Esophagus mucosa (tissue), 1 donor: ENCODE data around the gene ZKSCAN2. TPM values are rescaled to one million over a fixed set of nuclear protein-coding genes. Genes with fewer than 3 reads are reported as not detected.
A peak's percentile ranks its signal among the peaks of the same experiment; 100 is the strongest.

Experiments used
- ATAC-seq: fragments of 200-7000 bp; cut with Tn5 transposase; one replicate; pipeline ENCODE4 v1.9.1; 2020
- total RNA-seq: library from RNA; stranded (reverse); gene quantifications from one replicate; pipeline ENCODE4 v1.2.4, GENCODE V29; 2023
- donor health status: DM: yes; HTN: yes; CAD: no.

The ZKSCAN2 gene
- 2.3 TPM for total RNA-seq

- ATAC-seq: peak; percentile 99
These were observed at the start of gene ZKSCAN2 for GRCh38 chr16:25257470-25257955. Gene ZKSCAN2, minus strand, starts transcription at chr16:25257845. Its CDS starts 718 bp downstream, at chr16:25257127.

GRCh38 chr16:25299792-25300590 is 42.3 kb upstream of the ZKSCAN2 start:
- no peak for ATAC-seq

- no peak for ATAC-seq
These were observed 40.7 kb upstream of the ZKSCAN2 start for GRCh38 chr16:25298165-25298872.

- ATAC-seq: no peak
These were observed 39.6 kb upstream of the ZKSCAN2 start for GRCh38 chr16:25297151-25297787.

GRCh38 chr16:25291580-25291979 is 33.9 kb upstream of the ZKSCAN2 start:
- ATAC-seq: no peak

GRCh38 chr16:25289466-25289865 is 31.8 kb upstream of the ZKSCAN2 start:
- ATAC-seq: no peak

- peak; percentile 77 for ATAC-seq
These were observed 21.8 kb upstream of the ZKSCAN2 start for GRCh38 chr16:25279491-25279890.

- ATAC-seq: no peak
These were observed 13.8 kb upstream of the ZKSCAN2 start for GRCh38 chr16:25271421-25271820.

- ATAC-seq: no peak
These were observed 12.9 kb upstream of the ZKSCAN2 start for GRCh38 chr16:25270577-25270976.

GRCh38 chr16:25269879-25270278 is 12.2 kb upstream of the ZKSCAN2 start:
- no peak for ATAC-seq

- ATAC-seq: no peak
These were observed 8.3 kb upstream of the ZKSCAN2 start for GRCh38 chr16:25265968-25266367.

GRCh38 chr16:25264597-25264996 is 7.0 kb upstream of the ZKSCAN2 start:
- no peak for ATAC-seq

- ATAC-seq: no peak
These were observed 2.8 kb upstream of the ZKSCAN2 start for GRCh38 chr16:25260416-25260815.

GRCh38 chr16:25258861-25259179 is 1.2 kb upstream of the ZKSCAN2 start:
- ATAC-seq: no peak

GRCh38 chr16:25257956-25258860 is 563 bp upstream of the ZKSCAN2 start:
- ATAC-seq: peak; percentile 65

- no peak for ATAC-seq
These were observed 763 bp downstream of the ZKSCAN2 start for GRCh38 chr16:25256695-25257469.

- no peak for ATAC-seq
These were observed 4.3 kb downstream of the ZKSCAN2 start for GRCh38 chr16:25253322-25253721.

- ATAC-seq: no peak
These were observed 7.2 kb downstream of the ZKSCAN2 start for GRCh38 chr16:25250467-25250866.

GRCh38 chr16:25235991-25236390 is 21.7 kb downstream of the ZKSCAN2 start:
- no peak for ATAC-seq

- ATAC-seq: no peak
These were observed 29.3 kb downstream of the ZKSCAN2 start for GRCh38 chr16:25228372-25228771.

GRCh38 chr16:25224731-25225319 is 32.8 kb downstream of the ZKSCAN2 start:
- ATAC-seq: no peak
